Retinal pigment epithelial cell (primary cell): ENCODE data around the gene SOAT2.
"Not testable (repeated sequence)": the region's sequence is repeated elsewhere in the genome, so short reads cannot be mapped to it uniquely, and the experiment has no call there.

Experiments
- DNase-seq: peaks from one replicate; pipeline ENCODE4 v3.0.0-alpha.2; 2010; ENCODE audit warnings: low read depth
- H3K4me3 ChIP-seq: 2 replicates; pipeline ENCODE4 v1.5.1; 2011; ENCODE audit warnings: mild to moderate bottlenecking, low read length, control low read depth, moderate library complexity
- TF ChIP-seq, protein P1 (sequence below): conservative IDR thresholded peaks from 2 replicates; pipeline ENCODE4 v1.5.1; 2011; ENCODE audit warnings: low read depth, low read length, control low read depth, inconsistent platforms

Gene SOAT2

DNA sequence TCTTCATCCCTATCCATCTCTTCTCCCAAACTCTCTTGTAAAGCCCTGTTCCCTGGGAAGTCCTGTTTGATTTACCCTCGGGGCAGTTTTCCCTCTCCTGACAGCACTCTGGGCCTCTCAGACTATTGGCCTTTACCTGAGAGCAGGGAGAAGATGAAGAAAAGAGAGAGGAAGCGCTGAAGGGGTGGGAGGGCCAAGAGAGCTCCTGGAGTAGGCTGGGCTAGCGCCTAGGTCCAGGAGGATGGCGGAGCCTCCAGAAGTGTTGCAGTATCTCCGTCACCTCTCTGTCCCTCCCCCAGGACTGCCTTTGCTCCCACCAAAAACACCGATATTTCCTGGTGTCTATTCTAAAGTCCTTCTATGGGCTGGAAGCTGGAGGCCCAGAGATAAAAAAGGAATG, 11.5 kb upstream of the SOAT2 start:
- H3K4me3 ChIP-seq, result no peak overlapping the region
- DNase-seq, result no peak
- TF ChIP-seq, protein P1, sequence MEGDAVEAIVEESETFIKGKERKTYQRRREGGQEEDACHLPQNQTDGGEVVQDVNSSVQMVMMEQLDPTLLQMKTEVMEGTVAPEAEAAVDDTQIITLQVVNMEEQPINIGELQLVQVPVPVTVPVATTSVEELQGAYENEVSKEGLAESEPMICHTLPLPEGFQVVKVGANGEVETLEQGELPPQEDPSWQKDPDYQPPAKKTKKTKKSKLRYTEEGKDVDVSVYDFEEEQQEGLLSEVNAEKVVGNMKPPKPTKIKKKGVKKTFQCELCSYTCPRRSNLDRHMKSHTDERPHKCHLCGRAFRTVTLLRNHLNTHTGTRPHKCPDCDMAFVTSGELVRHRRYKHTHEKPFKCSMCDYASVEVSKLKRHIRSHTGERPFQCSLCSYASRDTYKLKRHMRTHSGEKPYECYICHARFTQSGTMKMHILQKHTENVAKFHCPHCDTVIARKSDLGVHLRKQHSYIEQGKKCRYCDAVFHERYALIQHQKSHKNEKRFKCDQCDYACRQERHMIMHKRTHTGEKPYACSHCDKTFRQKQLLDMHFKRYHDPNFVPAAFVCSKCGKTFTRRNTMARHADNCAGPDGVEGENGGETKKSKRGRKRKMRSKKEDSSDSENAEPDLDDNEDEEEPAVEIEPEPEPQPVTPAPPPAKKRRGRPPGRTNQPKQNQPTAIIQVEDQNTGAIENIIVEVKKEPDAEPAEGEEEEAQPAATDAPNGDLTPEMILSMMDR, result no peak

GRCh38 chr12:53093777-53094393, 9.4 kb upstream of the SOAT2 start:
- DNase-seq, result no peak
- no peak overlapping the region for H3K4me3 ChIP-seq
- TF ChIP-seq, protein P1, result no peak

DNA sequence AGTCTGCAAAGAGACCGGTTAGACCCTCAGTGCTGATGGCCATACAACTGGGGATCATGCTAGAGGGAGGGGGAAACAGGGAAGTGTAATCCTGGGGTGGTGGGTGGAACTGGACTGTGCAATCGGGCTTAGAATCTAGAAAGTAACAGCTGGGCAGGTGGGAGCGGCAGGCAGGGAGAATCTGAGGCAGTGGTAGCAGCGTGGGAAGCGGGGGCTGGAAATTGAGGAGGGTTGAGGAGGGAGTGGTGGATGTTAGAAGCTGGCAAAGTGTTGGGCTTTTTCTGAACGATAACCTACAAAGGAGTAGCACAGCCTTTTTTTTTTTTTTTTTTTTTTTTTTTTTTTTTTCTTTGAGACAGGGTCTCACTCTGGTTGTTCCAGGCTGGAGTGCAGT, 8.9 kb upstream of the SOAT2 start:
- TF ChIP-seq, protein P1, result no peak
- no peak for DNase-seq
- no peak overlapping the region for H3K4me3 ChIP-seq

DNA sequence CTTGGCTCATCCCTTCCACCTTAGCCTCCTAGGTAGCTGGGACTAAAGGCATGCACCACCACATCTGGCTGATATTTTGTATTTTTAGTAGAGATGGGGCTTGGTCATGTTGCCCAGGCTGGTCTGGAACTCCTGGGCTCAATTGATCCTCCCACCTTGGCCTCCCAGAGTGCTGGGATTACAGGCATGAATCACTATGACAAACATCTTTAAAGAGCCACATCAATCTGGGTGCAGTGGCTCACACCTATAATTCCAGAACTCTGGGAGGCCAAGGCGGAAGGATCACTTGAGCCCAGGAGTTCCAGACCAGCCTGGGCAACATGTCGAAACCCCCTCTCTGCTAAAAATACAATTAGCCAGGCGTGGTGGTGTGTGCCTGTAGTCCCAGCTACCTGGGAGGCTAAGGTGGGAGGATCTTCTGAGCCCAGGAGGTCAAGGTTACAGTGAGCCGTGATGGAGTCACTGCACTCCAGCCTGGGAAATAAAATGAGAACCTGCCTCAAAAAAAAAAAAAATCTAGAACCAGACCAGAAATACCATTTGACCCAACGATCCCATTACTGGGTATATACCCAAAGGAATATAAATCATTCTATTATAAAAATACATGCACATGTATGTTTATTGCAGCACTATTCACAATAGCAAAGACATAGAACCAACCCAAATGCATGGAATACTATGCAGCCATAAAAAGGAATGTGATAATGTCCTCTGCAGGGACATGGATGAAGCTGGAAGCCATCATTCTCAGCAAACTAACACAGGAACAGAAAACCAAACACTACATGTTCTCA, 8.3 kb upstream of the SOAT2 start:
- H3K4me3 ChIP-seq, DNase-seq: not testable (repeated sequence)

DNA sequence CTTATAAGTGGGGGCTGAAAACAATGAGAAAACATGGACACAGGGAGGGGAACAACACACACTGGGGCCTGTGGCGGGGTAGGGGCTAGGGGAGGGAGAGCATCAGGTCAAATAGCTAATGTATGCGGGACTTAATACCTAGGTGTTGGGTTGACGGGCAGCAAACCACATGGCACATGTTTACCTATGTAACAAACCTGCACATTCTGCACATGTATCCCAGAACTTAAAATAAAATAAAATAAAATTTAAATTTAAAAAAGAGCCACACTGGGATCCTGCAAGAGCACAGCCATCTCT, 7.7 kb upstream of the SOAT2 start:
- not testable (repeated sequence) for H3K4me3 ChIP-seq, DNase-seq

GRCh38 chr12:53096089-53096741, 7.1 kb upstream of the SOAT2 start:
- TF ChIP-seq, protein P1, result no peak
- DNase-seq, result no peak
- no peak overlapping the region for H3K4me3 ChIP-seq

GRCh38 chr12:53096759-53097158, 6.5 kb upstream of the SOAT2 start:
- H3K4me3 ChIP-seq, result peak overlapping the region; percentile 61
- DNase-seq, result no peak
- TF ChIP-seq, protein P1, result no peak

GRCh38 chr12:53097207-53097563, 6.1 kb upstream of the SOAT2 start:
- H3K4me3 ChIP-seq, result peak overlapping the region; percentile 61
- DNase-seq, result no peak
- TF ChIP-seq, protein P1, result no peak
